NOMO-1 treated with dmso at 0.1 percent for 144 hours (cell line): ENCODE results near the gene MEGF6.

Experiments used
- DNase-seq: peaks from one replicate; lab custom pipeline; 2025; ENCODE audit not compliant: unreplicated experiment; lab: John Stamatoyannopoulos, UW

MEGF6 gene

DNA sequence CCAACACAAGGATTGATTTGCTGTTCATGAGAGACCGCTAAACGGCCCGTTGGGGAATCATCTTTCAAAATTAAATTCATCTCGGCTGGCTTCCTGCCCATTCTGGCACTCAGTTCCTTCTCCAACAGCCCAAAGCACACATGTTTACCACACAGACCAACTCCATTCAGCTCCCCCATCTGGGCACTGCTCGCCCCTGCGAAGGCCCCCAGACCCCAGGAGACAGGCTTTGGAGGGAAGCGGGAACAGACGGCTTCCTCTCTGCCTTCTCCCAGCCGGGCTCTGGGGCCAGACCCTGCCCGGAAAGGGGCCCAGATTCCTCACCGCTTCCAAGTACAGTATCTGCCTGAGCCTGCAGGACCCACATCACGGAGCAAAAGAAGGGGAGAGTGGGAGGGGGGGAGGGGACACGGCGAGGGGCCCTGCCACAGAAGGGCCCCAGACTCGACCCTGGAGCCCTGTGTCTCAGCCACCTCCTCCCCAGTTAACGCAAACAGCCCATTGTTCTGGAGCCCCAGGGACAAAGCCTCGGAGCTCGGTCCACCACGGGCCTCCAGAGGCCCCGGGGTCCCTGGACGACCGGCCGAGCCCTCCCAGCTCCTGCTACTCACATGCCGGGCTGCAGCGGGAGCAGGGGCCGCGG lies 660 bp downstream of the MEGF6 start:
- DNase-seq, result no peak

DNA sequence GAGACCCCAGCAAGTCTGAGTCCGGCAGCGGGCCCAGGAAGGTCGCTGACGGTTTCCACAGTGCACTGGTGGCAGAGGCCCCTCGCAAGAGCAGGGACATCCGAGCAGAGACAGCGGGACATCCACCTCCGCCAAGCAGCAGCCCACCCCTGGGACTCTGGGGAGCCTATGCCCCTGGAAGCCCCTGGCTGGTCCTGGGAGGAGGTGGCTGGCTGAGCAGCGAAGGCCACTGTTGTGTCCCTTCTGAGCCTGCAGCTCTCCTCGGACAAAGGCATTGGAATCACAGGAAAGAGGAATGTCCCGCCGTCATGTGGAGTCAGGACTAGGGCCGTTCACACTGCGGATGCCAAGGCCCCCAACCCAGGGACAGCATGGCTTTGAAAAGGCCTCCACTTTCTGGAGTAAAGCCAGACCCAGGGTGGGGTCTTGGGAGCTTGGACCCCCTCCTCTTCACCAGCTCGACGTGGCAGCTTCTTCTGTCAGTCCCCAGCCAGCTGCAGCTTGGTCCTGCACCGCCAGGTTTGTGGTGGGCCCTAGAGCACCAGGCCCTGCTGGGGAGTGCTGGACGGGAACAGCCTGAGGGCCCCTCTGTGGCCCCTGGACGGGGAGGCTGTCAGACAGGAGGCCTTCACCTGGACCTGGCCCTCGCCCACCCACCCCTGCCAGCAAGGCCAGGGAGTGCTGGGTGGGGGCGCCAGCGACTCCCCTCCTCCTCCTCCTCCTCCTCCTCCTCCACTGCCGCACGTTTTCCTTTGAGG lies 1.4 kb downstream of the MEGF6 start:
- no peak for DNase-seq

DNA sequence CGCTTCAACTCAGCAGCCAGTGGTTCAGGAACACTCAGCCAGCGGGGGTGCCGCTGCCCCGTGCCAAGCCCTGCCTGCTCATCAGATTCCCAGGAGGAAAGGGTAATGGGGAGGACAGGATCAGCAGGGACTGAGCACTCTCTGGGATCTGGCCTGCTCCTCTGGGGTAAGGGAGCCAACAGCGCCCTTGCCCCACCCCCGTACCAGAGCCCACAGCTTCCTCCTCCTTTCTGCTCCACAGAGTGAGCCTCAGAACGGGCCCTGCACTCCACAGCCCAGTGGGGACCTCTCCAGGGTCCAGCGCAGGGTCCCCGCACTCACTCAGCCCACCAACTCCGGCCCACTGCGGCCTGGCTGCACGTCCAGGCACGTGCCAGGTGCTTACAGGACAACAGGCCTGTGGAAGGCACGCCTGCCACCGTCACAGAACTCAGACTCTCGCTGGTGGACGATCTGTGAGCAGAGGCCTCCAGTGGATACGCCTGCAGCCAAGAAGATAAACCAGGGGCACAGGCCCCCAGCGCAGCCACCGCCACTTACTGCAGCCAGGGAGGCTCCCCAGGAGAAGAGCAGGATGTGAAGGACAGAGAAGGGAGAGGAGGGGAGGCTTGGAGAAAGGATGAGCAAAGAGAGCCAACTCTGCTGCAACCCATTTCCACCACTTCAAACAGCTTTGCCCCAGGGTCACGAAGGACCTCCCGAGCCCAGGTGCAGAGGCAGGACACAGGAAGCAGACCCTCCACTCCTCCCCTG lies 2.1 kb downstream of the MEGF6 start:
- no peak for DNase-seq

DNA sequence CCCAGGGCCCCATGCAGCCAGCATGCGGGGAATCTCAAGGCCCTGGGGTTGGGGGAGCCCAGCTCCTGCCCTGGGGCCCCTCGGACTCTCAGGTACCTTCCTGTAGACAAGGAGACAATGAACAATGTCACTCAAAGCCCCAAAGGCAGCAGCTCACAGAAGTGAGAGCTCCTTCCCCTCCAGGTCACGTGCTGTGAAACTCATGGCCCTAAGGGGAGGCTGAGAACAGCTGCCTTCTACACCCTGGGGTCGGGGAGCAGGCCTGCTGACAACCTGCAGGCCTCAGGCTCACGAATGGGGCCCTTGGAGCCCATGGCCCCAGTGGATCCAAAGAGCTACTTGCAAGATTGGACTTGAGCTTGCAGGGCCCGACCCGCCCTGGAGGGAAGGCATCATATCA lies 3.2 kb downstream of the MEGF6 start:
- DNase-seq, result no peak

DNA sequence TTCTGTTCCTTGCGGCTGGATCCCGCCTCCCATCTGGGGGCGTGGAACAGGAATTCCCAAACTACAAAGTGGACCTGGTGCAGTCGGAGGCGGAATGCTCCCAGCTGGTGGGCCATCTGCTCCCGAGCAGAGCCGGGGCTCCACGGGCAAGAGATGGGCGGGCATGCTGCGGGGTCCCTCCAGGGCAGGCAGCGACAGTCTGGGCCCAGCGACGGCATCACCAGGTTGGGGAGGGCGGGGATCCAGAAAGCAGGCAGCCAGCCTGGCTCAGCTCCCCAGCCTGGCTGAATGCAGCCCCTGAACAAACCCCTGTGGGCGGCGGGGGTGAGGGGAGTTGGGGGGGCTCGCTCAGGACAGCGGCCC lies 3.6 kb downstream of the MEGF6 start:
- no peak for DNase-seq

DNA sequence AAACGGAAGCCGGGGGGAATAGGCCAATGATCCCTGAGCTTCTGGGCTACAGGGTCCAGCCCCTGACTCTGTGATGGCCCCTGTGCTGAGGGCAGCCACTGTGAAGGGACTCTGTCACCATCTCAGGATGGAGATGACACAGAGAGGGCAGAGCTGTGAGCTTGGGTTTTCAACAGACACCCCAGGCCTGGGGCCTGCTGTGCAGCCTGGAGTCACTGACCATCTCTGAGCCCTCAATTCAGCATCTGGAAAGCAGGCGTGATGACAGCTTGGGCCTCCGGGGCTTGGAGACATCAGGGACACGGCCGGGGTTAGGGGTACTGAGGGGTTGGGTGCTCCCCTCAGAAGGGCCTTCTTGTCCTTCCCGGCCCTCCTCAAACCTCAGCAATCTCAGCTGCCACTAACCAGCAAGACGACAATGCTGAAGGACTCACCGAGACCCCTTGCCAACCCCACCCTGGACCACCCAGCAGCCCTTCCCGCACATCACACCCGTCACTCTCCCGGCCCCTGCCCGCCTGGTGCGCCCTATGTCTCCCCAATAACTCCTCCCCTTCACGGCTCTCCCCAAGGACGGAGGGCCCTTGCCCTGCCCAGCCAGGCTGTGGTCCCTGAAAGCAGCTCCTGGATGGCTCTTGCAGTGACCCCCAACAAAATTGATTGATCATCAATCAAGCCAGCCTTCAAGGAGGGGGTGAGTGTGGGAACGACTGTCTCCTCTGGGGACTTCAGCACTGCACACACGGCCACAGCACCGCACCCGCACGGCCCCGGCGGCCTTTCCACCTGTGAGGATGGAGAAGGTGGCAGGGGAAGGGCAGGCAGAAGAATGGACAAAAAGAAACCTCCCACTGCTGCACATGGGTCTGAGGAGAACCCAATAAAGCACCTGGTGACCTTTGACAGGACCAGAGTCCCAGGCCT lies 4.3 kb downstream of the MEGF6 start:
- no peak for DNase-seq

DNA sequence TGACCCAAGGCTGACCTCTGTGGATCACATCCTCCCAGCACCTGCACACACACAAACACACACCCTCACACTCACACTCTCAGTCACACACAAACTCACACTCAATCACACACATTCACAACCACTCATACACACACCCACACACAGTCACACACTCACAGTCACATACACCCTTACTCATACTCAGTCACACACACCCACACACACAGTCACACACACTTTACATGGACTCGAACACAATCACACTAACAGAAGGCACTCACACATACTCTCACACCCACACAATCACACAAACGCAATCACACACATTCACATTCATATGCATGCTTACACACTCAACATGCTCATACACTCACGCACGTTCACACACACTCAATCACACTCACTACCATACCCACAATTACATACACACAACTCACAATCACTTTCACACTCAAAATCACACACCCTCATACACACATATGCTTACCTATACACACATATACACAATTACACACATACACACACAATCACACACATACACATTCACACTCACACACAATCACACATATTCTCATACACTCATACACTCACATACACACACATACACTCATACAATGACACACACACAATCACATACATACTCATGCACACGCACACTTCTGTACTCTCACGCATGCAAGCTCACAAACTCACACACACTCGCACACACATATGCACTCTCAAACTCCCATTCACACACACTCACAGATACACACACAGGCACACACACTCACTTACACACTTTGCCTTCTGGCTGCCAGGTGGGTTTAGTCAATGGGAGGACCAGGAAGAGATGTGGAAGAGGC lies 6.1 kb downstream of the MEGF6 start:
- no peak for DNase-seq

DNA sequence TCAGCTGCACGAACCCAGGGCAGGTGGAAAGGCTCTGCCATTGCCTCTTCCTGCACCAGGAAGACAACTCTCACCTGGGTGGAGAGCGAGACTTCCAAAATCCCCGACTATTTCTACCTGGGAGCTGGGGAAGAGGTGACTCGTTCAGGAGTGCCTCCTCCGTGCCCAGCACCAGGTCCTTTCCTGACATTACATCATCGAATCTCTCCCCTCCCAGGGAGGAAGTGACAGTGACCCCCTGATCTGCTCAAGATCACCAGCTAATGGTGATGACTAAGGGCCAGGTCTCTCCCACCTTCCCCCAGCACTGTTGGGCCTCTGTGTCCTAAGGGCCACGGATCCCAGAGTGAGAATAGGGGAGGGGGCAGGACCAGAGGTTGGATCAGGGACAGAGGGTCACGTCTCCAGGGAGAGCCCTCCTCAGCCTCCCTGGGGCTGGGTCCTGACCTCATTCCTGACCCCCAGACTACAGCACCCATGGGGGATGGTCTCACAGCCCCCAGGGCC lies 6.8 kb downstream of the MEGF6 start:
- no peak for DNase-seq

DNA sequence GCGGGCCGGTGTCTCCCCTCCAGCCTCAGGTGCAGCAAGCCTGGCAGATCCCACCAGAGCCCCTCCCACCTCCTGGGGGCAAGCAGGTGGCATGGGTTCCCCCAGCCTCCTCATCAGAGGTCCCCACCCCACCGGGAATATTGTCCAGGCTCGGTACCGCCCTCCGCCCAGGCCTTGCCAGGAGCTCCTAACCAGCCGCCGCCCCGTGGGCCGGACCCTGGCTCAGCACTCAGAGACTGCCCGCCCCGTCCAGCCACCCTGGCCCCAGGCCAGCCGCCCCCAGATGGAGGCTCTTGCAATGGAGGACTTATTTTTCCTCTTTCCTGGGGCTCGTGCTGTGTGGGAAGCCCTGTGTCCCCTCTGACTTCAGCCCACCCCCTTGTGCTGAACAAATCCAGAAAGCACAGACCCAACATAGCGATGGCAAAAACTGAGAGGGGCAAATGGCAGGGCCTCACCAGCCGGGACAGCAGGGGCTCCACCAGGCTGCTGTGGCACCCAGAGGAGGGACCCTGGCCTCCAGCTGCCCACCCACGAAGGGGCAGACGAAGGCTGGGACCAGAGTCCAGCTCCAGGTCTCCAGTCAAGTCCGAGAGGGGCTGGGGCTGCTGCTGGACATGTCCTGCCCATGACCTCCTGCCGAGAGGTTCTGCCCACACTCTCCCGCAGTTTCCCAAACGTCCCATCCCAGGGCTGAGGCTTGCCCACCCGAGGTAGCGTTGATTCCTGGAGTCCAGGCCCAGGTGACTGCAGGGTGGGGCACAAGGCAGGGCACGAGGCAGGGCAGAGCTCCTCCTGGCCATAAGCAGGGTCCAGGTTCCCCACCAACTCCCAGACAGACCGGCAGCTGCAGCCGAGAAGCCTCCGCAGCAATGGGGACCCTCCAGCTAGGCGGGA lies 7.5 kb downstream of the MEGF6 start:
- no peak for DNase-seq

DNA sequence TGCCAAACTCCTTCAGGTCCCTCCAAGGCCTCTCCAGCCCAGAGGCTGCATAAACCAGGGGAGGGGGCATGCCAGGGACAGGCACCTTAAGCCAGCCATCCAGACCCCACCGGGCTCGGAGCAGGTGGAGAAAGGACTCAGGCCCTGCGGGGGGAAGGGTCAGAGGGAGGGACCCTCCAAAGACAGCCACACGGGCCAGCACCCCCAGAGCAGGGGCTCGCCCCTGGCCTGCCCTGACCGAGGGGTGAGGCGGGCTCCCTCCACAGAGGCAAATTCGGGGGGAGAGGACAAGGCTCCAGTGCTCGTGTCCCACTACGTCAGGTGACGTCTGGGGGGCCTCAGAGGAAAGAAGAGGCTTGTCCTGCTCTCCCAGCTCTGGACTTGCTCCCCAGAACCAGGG lies 8.2 kb downstream of the MEGF6 start:
- no peak for DNase-seq

DNA sequence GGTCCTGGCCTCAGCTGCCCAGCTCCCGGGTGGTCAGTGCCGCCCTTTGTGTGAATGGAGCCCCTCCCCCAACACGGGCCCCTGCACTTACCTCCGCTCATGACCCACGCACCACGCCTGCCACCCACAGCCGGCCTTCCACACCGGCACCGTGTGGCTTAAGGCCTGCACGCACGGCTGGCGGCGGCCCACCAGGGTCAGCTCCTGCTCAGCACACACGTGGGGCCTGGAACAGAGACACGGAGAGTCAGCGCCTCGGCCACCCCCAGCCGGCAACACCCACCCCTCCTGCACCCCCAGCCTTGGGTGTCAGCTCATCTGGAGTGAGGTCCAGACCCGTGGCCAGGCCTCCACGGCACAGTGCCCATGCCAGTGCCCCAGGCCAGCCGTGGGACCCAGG lies 8.9 kb downstream of the MEGF6 start:
- DNase-seq, result no peak

DNA sequence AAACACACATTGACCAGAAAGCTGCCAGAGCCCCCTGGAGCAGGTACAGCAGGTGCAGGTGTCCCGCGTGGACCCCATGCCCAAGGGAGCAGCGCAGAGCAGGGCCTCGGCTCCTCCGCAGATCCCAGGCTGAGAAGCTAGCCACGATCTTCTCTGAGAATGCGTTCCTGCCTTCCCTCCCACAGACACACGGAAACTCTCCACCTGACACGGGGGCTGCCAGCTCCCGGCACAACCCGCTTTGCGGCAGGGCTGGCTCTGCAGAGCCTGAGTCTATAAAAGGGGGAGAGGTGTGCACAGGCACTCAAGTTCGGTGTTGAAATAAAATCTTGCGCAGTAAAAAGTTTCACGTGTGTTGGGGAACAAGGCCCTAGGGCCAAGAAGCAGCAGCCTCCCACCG lies 9.6 kb downstream of the MEGF6 start:
- no peak for DNase-seq

DNA sequence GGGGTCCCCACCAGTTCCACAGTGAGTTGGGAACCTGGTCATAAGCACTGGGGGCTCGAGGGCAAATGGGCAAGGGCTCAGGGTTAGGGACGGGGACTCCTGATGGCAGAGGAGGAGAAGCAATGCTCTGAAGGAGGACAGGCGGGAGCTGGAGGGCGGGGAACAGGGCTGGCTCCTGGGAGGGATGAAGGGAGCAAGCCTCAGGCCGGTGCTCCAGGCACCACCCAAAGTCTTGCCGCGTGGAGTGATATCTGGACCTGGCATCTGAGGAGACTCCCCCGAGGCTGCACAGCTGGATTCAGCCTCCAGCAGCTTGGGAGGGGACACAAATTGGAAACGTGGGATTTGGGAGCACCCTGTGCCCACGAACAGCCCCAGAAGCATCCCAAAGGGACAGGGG lies 11.0 kb downstream of the MEGF6 start:
- no peak for DNase-seq

DNA sequence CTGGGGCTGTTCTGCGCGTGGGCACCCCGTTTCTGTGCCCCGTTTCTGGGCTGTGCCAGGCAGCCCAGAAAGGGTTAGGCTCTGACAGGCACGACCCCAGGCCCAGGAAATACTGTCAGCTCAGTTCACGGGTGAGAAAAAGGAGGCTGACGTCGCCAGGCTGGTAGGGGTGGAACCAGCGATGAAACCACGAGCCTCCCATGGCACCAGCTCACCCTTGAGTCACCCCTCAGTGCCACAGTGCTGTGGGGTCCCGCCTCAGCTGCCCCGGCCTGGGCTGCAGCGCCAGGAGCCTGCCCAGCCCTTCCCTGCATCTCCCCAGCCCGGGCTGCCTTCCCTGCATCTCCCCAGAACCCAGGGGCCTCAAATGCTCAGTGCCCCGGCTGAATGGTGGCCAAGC lies 11.5 kb downstream of the MEGF6 start:
- no peak for DNase-seq

DNA sequence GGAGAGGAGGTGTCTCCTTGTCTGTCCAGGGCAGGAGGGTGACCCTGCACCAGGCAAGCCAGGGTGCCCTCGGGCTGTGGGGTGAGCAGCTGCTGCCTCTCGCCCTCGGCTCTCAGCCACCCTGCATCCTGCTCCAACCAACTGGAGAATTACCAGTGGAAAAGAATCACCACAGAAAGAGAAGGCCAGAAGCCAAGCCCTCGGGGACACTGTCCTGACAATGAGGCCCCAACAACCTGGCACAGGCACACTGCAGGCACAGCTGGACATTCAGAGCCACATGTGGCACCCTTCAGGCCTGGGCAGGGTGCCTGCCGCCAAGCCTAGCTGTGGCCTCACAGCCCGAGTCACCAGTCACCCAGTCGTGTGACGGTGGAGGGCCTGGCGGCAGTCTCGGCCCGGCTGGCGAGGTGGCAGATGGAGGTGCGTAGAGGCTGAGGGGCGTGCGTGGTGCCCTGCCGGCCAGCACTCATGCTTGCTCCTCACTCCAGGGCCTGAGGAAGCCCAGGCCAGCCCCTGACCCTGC lies 12.0 kb downstream of the MEGF6 start:
- DNase-seq, result no peak

DNA sequence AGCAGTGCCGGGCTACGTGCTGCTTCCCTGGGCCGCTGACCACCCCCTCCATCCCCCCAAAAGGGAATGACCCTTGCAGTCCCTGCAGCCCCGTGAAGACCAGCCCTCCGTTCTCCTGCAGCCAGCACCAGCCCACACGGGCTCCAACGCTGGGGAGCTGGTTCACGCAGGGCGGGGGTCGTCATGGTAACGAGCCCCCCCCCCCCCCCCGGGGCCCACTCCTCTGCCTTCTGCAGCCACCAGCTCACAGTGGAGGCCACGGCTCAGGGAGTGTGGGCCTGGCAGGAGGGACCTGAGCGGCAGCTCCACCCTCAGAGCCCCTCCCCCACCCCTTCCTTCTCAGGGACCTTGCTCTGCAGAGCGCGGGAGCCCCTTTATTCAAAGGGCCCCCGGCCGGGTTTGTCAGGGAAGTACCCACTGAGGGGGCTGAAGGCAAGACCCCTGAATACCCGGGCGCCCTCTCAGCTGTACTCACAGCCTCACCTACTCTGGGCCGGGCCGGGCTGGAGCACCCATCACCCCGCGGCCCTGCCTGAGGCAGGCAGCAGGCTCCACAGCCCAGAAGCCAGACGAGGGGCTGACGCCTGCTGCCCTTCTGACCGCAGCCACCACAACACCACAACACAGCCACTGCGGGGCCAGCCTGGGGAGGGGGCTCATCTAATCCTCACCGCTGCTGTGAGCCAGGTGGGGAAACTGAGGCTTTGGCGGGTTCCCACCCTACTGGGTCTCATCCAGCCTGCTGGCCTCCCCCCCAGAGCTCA lies 12.6 kb downstream of the MEGF6 start:
- no peak for DNase-seq

DNA sequence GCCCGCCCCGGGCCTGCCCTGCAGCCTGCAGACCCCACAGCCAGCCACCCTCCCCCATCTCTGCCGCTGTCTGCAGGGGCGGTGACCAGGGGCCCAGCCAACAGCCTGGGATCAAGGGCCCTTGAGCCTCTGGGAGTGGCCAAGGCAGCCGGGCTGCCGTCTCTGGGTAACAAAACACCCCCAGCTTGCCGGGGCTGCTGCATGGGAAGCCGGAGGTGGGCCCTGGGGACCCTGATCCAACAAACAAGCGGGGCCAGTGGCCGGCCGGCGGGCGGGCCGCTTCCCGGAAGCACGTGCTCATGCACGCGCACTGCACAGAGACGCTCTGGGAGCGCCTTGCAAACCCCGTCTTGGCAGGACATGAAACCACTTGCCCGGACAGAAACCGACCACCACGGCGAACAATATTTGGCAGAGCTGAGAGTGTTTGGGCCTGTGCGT lies 13.2 kb downstream of the MEGF6 start:
- no peak for DNase-seq

DNA sequence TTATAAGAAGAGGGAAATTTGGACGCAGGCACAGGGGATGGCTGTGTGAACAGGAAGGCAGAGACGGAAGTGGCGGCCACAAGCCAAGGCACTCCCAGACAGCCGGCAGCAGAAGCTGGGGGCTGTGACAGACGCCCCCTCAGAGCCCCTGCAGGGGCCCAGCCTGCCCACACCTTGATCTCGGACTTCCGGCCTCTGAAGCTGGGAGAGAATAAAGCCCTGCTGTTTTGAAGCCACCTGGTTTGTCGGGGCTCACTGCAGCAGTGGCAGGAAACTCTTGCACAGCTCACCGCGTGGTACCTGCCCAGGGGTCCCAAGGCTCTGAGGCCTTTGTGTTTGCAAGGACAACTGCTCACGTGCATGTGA lies 13.7 kb downstream of the MEGF6 start:
- DNase-seq, result no peak
